GM19193 (cell line): ENCODE data around the gene SCAMP5.

Source experiments
- POLR2A ChIP-seq: IDR thresholded peaks from 4 replicates; pipeline ENCODE4 v1.6.1; 2011; ENCODE audit not compliant: insufficient read depth, insufficient read length; ENCODE audit errors: extremely low read depth

Gene SCAMP5

DNA sequence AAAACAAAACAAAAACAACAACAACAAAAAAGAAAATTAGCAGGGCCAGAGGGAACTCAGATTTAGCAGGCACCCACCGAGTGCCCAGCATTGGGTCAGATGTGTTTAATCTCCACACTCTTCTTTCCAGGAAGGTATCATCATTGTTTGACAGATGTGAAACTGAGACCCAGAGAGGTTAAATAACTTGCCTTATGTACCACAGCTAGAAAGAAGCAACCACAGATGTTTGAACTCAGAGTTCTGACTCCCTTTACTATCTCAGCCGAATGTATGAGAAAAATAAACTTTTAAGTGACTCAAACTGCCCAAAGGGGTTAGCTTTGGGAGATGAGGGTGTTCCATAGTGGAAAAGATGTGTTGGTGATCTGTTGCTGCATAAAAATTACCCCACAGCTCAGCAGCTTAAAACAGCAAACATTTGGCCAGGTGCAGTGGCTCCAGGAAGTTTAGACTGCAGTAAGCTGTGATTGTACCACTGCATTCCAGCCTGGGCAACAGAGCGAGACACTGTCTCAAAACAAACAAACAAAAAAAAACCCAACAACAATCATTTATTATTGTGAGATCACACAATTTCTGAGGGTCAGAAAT is 34.3 kb upstream of the SCAMP5 start:
- no peak for TF ChIP-seq POLR2A

DNA sequence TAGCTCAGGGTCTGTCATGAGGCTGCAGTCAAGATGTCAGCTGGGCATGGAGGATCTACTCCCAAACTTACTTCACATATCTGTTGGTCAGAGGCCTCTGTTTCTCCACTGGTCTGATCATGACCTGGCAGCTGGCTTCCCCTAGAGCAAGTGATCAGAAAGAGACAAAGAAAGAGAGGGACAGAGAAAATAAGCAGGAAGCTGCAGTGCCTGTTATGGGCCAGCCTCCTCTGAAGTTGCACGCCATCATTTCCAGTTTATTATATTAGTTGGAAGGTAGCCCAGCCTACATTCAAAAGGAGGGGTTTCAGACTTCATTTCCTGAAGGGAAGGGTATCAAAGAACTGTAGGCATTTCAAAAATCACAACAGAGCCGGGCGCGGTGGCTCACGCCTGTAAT is 33.7 kb upstream of the SCAMP5 start:
- no peak for TF ChIP-seq POLR2A

DNA sequence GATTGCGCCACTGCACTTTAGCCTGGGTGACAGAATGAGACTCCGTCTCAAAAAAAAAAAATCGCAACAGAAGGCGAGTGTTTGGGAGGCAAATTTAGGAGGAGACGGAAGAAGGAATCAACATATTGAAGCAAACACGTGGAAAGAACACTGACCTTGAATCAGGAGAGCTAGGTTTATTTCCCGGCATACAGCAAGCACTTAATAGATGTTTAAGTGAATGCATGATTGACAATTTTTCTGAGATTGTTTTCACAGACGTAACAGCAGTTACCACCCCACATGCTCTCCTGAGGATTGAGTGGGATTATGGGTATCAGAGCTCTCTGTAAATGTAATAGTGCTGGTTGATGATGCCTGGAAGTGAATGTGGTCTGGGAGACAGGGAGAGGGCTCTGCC is 33.1 kb upstream of the SCAMP5 start:
- TF ChIP-seq POLR2A = no peak

DNA sequence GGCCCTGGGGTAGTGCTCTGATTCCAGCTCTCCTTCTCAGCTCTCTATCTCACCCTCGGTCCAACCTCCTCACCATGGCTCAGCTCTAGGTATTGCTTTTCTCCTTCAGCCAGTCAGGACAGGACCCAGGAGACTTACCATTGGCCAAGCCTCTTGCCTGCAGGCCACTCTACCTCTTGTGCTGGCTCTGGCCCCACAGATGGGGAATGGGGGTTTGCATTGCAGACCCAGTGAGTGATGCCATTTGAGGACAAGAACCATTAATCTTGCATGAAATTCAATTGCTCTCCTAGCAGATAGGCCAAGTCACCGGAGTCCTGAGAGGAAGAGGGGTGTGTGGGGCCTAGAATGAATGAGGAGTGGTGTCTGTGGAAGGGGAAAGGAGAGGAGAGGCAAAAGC is 32.7 kb upstream of the SCAMP5 start:
- no peak for TF ChIP-seq POLR2A

DNA sequence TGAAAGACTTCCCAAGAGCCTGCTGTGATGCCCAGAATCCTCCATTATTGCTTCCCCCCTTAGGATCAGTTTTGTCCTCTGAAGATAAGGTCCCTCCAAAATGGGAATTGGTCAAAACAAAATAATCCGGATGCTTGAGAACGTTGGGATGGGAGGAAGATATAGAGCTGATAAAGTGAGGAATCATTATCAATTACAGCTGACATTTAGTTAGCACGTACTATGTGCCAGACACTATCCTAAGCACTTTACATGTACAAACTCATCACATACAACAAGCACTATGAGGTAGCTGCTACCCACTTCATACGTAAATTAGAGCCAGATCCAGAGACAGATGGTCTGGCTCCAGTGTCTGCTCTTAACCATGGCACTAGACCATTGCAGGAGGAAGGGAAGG is 32.1 kb upstream of the SCAMP5 start:
- TF ChIP-seq POLR2A = no peak

DNA sequence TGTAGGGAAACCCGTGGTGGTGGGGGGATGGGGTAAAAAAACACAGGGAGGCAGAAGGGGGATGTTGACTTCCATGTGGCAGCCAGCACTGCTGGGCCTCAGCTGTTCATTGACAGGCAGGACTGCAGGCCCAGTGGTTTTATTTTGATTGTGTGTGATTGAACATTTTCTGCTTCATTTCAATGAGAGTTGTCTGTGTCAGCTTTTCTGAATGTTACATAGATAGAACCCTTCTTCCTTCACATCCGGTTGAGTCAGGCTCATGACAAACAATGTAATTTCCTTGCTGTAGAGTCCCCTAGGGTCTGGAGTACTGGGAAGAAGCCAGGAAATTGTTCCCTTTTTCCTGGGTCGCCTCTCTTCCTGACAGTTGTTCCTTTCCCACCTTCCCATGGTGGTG is 30.6 kb upstream of the SCAMP5 start:
- TF ChIP-seq POLR2A = no peak

DNA sequence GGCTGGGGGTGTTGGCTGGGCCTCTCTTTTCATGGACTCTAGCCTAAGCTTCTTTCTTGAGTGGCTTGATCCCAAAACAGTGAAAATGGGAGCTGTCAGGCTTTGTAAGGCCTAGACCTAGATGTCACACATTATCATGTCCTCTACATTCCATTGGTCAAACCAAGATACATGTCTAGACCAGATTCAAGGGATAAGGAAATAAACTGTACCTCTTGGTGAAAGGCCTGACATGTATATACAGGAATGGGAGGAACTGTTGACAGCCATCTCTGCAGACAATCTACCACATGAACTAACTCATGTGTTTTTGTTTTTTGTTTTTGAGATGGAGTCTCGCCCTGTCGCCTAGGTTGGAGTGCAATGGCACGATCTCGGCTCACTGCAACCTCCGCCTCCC is 27.7 kb upstream of the SCAMP5 start:
- TF ChIP-seq POLR2A = no peak

DNA sequence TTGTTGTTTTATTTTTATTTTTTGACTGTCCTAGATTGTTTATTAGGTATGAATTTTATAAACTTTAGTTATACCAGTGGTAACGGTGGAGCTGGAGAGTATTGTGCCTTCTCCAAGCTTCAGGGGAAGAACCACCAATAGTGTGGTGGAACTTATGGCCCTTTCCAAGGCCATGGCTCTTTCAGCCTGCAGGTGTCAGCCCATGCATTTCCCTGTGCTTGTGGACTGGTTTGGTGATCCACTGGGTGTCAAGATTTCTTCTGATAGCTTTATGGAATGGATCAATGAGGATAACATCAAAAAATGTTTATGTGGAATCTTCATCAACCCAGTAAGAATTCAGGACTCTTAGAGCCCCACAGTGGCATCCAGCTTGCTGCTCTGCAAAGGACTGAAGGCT is 19.2 kb upstream of the SCAMP5 start:
- no peak for TF ChIP-seq POLR2A

DNA sequence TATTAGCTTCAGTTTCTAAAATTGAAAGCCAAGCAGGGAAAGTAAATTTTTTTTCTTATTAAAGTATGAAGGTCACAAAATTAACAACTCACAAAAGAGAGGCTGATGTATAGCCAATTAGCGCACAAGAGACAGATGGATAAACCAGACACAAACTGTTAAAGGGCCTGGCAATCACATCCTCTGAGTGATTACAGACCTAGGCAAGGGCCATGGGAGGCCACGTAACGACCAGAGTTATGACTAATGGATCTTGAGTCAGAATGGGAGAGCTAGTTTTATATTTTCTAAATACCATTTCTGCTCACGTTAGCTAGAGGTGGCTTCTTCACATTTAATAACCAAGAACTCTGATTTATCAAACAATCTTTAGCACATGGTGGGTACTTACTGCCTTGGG is 17.8 kb upstream of the SCAMP5 start:
- TF ChIP-seq POLR2A = no peak

DNA sequence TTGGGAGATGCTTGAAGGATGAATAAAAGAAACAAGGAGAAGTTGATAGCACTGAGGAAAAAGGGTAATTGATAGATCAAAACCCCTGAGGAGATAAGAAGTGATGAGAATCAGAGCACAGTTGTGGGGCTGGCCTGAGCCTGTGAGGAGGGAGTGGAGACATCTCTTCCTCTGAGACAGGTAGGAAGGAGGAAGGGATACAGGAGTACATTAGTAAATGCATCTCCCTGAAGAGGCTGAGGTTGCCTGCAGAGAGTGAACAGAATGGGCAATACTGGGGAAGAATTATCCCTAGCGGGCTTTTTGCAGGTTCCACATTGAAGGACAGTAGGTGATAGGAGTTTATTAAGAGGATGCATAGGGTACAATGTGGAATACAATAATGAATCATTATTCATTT is 17.3 kb upstream of the SCAMP5 start:
- no peak for TF ChIP-seq POLR2A

DNA sequence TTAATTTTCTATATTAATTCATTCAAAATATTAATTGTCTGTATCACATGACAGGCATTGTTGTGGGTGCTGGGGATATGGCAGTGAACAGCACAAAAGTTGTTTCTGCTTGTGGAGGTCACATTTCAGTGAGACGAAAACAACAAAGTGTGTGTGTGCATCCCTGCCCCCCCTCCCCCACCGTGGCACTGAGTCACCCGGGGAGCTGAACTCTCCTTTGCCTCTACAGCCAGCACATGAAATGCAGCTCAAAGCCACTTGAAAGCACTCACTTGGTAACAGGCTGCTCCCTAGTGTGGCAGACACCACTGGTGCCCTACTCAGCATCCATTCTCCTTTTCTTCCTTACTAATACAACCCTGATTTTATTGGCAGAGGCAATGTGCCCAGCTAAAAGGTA is 16.9 kb upstream of the SCAMP5 start:
- no peak for TF ChIP-seq POLR2A

DNA sequence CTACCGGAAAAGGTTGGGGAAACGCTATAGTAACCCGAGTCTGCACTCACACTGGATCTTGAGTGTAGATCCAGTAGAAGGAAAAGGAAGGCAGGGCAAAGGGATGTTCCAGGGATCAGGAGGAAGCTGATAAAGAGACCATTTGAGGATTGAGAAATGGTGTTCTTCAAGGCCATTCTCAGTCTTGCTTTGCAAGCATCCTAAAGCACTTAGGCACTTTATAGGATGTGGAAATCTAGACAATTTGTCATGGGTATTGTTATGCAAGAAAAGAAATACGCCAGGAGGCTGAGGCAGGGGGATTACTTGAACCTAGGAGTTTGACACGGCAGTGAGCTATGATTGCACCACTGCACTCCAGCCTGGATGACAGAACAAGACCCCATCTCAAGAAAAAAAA is 13.2 kb upstream of the SCAMP5 start:
- TF ChIP-seq POLR2A = no peak

DNA sequence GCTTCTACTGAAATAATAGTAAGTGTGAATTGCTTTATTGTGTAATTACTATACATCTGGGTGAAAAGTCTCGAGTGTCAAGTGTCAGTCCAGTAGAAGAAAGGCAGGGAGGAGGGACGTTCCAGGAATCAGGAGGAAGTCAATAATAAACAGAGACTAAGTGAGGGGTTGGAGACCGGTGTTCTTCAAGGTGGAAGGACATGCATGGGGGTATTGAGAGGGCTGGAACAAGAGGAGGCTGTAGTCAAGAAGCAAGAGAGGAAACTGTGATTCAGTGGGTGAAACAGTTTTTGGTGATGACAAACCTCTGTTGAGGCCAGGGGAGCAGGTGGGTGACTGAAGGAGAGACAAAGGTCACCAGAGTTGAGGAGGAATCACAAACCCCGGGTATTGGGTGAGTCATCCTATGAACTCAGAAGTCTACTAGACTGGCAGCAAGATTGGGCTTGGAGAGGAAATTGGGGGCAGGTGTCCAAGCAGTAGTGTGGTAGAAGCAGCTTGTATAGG is 11.6 kb upstream of the SCAMP5 start:
- no peak for TF ChIP-seq POLR2A

DNA sequence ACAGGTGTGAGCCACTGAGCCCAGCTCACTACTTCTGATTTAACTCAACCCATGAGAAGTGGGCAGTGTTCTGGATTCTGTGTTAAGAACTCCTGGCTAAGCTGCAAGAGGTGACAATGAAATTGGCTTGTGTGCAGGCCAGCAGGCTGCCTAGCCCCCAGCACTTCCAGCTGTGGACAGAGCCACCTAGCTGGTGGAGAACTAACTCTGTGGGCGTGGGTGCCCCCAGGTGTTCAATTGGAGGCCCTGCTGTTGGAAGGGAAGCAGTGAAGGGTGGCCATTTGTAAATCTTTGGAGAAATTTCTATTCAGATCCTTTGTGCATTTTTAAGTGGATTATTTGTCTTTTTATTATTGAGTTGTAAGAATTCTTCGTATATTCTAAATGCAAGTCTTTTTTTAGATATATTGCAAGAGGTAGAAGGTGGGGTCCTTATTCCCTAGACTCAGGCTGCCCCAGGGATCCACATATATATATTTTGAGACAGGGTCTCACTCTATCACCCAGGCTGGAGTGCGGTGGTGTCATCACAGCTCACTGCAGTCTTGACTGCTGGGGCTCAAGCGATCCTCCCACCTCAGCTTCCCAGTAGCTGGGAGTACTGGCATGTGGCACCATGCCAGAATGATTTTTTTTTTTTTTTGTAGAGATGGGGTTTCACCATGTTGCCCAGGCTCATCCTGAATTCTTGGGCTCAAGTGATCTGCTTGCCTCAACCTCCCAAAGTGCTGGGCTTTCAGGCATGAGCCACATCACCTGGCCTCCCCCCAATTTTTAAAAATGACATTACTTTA is 7.2 kb upstream of the SCAMP5 start:
- TF ChIP-seq POLR2A = no peak

DNA sequence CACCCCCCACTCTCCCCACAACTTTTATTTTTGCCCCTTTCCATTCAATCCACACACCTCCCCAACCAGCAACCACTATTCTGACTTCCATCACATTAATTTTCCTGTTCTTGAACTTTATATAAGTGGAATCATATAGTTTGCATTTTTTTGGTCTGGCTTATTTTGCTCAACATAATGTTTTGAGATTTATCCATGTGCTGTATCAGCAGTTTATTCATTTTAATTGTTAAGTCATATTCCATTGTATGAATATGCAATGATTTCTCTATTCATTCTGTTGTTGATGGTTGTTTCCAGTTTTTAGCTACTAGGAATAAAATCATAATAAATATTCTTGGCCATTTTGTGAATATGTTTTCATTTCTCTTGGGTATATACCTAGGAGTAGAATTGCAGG is 5.8 kb upstream of the SCAMP5 start:
- TF ChIP-seq POLR2A = no peak

DNA sequence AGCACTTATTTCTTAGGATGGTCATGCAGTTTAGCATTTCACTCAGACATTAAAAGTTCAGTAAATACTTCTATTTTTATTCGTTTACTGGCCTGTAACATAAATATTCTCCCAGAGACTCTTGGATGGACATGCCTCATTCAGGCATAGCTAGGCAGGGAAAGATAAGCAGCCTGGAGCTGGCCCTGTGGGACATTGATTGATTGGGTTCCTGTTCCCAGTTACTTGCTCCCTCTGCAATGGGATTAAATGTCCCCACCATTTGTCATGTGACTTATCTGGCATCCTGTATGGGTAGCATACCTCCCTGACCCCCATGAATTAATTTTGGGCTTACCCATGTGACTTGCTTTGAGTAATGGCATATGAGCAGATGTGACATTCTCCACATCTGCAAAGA is 2.7 kb upstream of the SCAMP5 start:
- no peak for TF ChIP-seq POLR2A
